Peyer's patch (tissue), 4 donors: ENCODE data around the gene SLC25A25. TPM values are rescaled to one million over a fixed set of nuclear protein-coding genes. Genes with fewer than 3 reads are reported as not detected.
"Not testable (repeated sequence)": the region's sequence is repeated elsewhere in the genome, so short reads cannot be mapped to it uniquely, and the experiment has no call there.

Source experiments
- DNase-seq, 3 donors: peaks; one replicate each; pipeline ENCODE4 v3.0.0-alpha.2; 2017 to 2019
- H3K27ac ChIP-seq, 4 donors: fragments of 200-600 bp; sonication (generic); one replicate each; pipeline ENCODE4 v1.5.1; 2016 to 2019
- H3K27me3 ChIP-seq, 2 donors: fragments of 200-600 bp; sonication (generic); one replicate each; pipeline ENCODE4 v1.5.1; 2019
- H3K36me3 ChIP-seq, 3 donors: fragments of 200-600 bp; sonication (generic); one replicate each; pipeline ENCODE4 v1.5.1; 2016 to 2019
- H3K4me1 ChIP-seq, 4 donors: fragments of 200-600 bp; sonication (generic); one replicate each; pipeline ENCODE4 v1.5.1; 2016 to 2019
- H3K4me3 ChIP-seq, 4 donors: fragments of 200-600 bp; sonication (generic); 1 replicate in 3 of 4; 2 replicates in 1 of 4; pipeline ENCODE4 v1.5.1; 2016 to 2019; ENCODE audit warnings: mild to moderate bottlenecking in 1 of 4
- H3K9me3 ChIP-seq, 4 donors: fragments of 200-600 bp; sonication (generic); one replicate each; pipeline ENCODE4 v1.5.1; 2016 to 2019; ENCODE audit warnings: mild to moderate bottlenecking in 1 of 4
- CTCF ChIP-seq, 6 experiments: fragments of 450-650 bp in 4 of 6; fragments of 200-600 bp in 2 of 6; sonication (generic) in 1 of 6; IDR thresholded peaks; one replicate each; pipeline ENCODE4 v1.5.1; 2017 to 2019; ENCODE audit warnings: antibody characterized with exemption in 6 of 6, mild to moderate bottlenecking in 3 of 6, moderate library complexity in 1 of 6
- POLR2A ChIP-seq, 2 donors: fragments of 450-650 bp; IDR thresholded peaks; one replicate each; pipeline ENCODE4 v1.5.1; 2017; ENCODE audit warnings: antibody characterized with exemption in 2 of 2, mild to moderate bottlenecking in 2 of 2, moderate library complexity in 2 of 2
- total RNA-seq, 4 donors: library from RNA; depleted of rRNA; stranded (reverse); fragments of >200 nt; gene quantifications; one replicate each; pipeline ENCODE4 v1.1.0, GENCODE V29; 2016

SLC25A25 gene
- total RNA-seq, 4 donors from 2014 or later = 18.2 to 44.1 (median 28.2) TPM

GRCh38 chr9:128065907-128066712 is 1.9 kb upstream of the SLC25A25 start:
- H3K27ac ChIP-seq = peak overlapping the region in 3 of 4 donors; percentile 88 to 99 (median 97)
- H3K9me3 ChIP-seq = no peaks in the 10 kb centered on the region
- DNase-seq = no peak
- H3K27me3 ChIP-seq = no peaks in the 10 kb centered on the region
- peaks cover 6 to 43% (median 14%) of the 10 kb centered on the region in 4 donors for H3K4me1 ChIP-seq
- peak overlapping the region; percentile 44 to 97 (median 80) for H3K4me3 ChIP-seq
- peaks cover 0 to 17% (median 0%) of the 10 kb centered on the region in 3 donors for H3K36me3 ChIP-seq
- TF ChIP-seq POLR2A (IDR thresholded peaks at IDR 0.05) (no peak), CTCF (IDR thresholded peaks at IDR 0.05) (no peak)

- H3K4me3 ChIP-seq = peak within 1 kb of the TSS; percentile 68 to 97 (median 94)
- TF ChIP-seq CTCF (IDR thresholded peaks at IDR 0.05) (no peak), POLR2A (IDR thresholded peaks at IDR 0.05) (peak; percentile 48 to 53)
- H3K36me3 ChIP-seq = peaks cover 0 to 17% (median 0%) of the 10 kb centered on the region in 3 donors
- peak; percentile 94 to 98 (median 96) for DNase-seq
- H3K27ac ChIP-seq = peak within 1 kb of the TSS; percentile 95 to 99 (median 98)
- no peaks in the 10 kb centered on the region for H3K9me3 ChIP-seq
- peaks cover 6 to 43% (median 17%) of the 10 kb centered on the region in 4 donors for H3K4me1 ChIP-seq
- H3K27me3 ChIP-seq = no peaks in the 10 kb centered on the region
These were observed 1.1 kb upstream of the SLC25A25 start, which contains the start of gene NAIF1 for GRCh38 chr9:128066713-128067644. Gene NAIF1 (minus strand): TSS chr9:128067320. CDS start chr9:128067101, 219 bp downstream.

- TF ChIP-seq POLR2A (IDR thresholded peaks at IDR 0.05) = no peak
- TF ChIP-seq CTCF (IDR thresholded peaks at IDR 0.05) = peak in 1 of 6 experiments; percentile 12
- peaks cover 0 to 1% (median 0%) of the 10 kb centered on the region in 3 donors for H3K36me3 ChIP-seq
- H3K4me1 ChIP-seq = peaks cover 6 to 55% (median 29%) of the 10 kb centered on the region in 4 donors
- H3K4me3 ChIP-seq = peak overlapping the region; percentile 68 to 97 (median 94)
- no peaks in the 10 kb centered on the region for H3K9me3 ChIP-seq
- no peaks in the 10 kb centered on the region for H3K27me3 ChIP-seq
- DNase-seq = peak in 2 of 3 donors; percentile 69 to 73
- H3K27ac ChIP-seq = peak overlapping the region; percentile 85 to 99 (median 98)
These were observed 564 bp downstream of the SLC25A25 start for GRCh38 chr9:128068386-128069205.

GRCh38 chr9:128070874-128071273 is 2.8 kb downstream of the SLC25A25 start:
- no peaks in the 10 kb centered on the region for H3K9me3 ChIP-seq
- no peak for DNase-seq
- H3K36me3 ChIP-seq = no peaks in the 10 kb centered on the region
- H3K27ac ChIP-seq = peak overlapping the region; percentile 50 to 79 (median 76)
- no peaks in the 10 kb centered on the region for H3K27me3 ChIP-seq
- H3K4me1 ChIP-seq = peaks cover 6 to 51% (median 37%) of the 10 kb centered on the region in 4 donors
- no peak overlapping the region for H3K4me3 ChIP-seq
- TF ChIP-seq CTCF (IDR thresholded peaks at IDR 0.05) = no peak
- no peak for TF ChIP-seq POLR2A (IDR thresholded peaks at IDR 0.05)

GRCh38 chr9:128071475-128071874 is 3.4 kb downstream of the SLC25A25 start:
- H3K4me3 ChIP-seq, H3K9me3 ChIP-seq, H3K27me3 ChIP-seq, H3K36me3 ChIP-seq, DNase-seq: not testable (repeated sequence)
- Histone ChIP-seq H3K4me1 (peaks cover 2 to 45% (median 33%) of the 10 kb centered on the region in 4 donors), H3K27ac (peak overlapping the region; percentile 73 to 79 (median 78))
